Lower lobe of right lung (tissue), 2 donors: Measurements from ENCODE around the gene GNPTG. TPM values are rescaled to one million over a fixed set of nuclear protein-coding genes. Genes with fewer than 3 reads are reported as not detected.

ENCODE experiments used
- ATAC-seq, 2 donors: fragments of 200-7000 bp; cut with Tn5 transposase; one replicate each; pipeline ENCODE4 v1.9.1; 2020 to 2022; ENCODE audit warnings: mild to moderate bottlenecking in 2 of 2, moderate library complexity in 2 of 2
- DNase-seq: peaks from one replicate; pipeline ENCODE4 v3.0.0-alpha.2; 2020
- H3K27ac ChIP-seq: fragments of 200-600 bp; one replicate; pipeline ENCODE4 v1.8.0; 2022
- H3K27me3 ChIP-seq: fragments of 200-600 bp; one replicate; pipeline ENCODE4 v1.8.0; 2022; ENCODE audit warnings: low read depth
- H3K36me3 ChIP-seq: fragments of 200-600 bp; one replicate; pipeline ENCODE4 v1.8.0; 2022; ENCODE audit warnings: mild to moderate bottlenecking
- H3K4me1 ChIP-seq: fragments of 200-600 bp; one replicate; pipeline ENCODE4 v1.8.0; 2022
- H3K4me3 ChIP-seq: fragments of 200-600 bp; one replicate; pipeline ENCODE4 v1.8.0; 2022; ENCODE audit warnings: mild to moderate bottlenecking
- H3K9me3 ChIP-seq: fragments of 200-600 bp; one replicate; pipeline ENCODE4 v1.8.0; 2022
- CTCF ChIP-seq: fragments of 200-600 bp; IDR thresholded peaks from one replicate; pipeline ENCODE4 v1.8.0; 2022; ENCODE audit warnings: antibody characterized with exemption, mild to moderate bottlenecking
- intact Hi-C: fragments of 100-400 bp; cut with DNase I; formaldehyde crosslinking; loops from one replicate; pipeline ENCODE4 v1.11.0; 2022
- total RNA-seq: library from RNA; stranded (reverse); fragmentation: NEBNext Ultra II Directional; extraction: Animal tissue kit (Norgen Biotek cat#: 25700); gene quantifications from one replicate; pipeline ENCODE4 v1.2.1, GENCODE V29; 2021
- donor health status: DM: no; HTN: yes; CAD: no; lungs with severe emphysema.

GNPTG gene
- total RNA-seq, 1 donor from 2014 or later = 89.5 TPM

- H3K36me3 ChIP-seq = peaks cover 91% of the 10 kb centered on the region
- intact Hi-C loops = no loop called here
Observed at GRCh38 chr16:1362807-1363206, 11.1 kb downstream of the GNPTG start.

GRCh38 chr16:1363501-1364041, 11.8 kb downstream of the GNPTG start:
- ATAC-seq = peak; percentile 83 to 85
- peak; percentile 76 for TF ChIP-seq CTCF
- H3K27me3 ChIP-seq = no peaks in the 10 kb centered on the region
- H3K27ac ChIP-seq = no peak overlapping the region
- H3K4me3 ChIP-seq = no peak overlapping the region
- peaks cover 87% of the 10 kb centered on the region for H3K36me3 ChIP-seq
- DNase-seq = peak; percentile 74
- no peaks in the 10 kb centered on the region for H3K9me3 ChIP-seq
- intact Hi-C loops = no loop called here
- no peaks in the 10 kb centered on the region for H3K4me1 ChIP-seq

More at GRCh38 chr16:1362807-1363206, 11.1 kb downstream of the GNPTG start:
- H3K4me1 ChIP-seq = no peaks in the 10 kb centered on the region
- DNase-seq (no peak), ATAC-seq (no peak)
- H3K27me3 ChIP-seq = no peaks in the 10 kb centered on the region
- no peaks in the 10 kb centered on the region for H3K9me3 ChIP-seq
- no peak for TF ChIP-seq CTCF
- no peak overlapping the region for H3K27ac ChIP-seq
- H3K4me3 ChIP-seq = no peak overlapping the region

GRCh38 chr16:1364510-1364909, 12.8 kb downstream of the GNPTG start:
- peaks cover 89% of the 10 kb centered on the region for H3K36me3 ChIP-seq
- intact Hi-C loops = no loop called here

GRCh38 chr16:1366060-1366711, 14.5 kb downstream of the GNPTG start:
- H3K27ac ChIP-seq = no peak overlapping the region
- ATAC-seq (no peak), DNase-seq (no peak)
- H3K27me3 ChIP-seq = no peaks in the 10 kb centered on the region
- no peak for TF ChIP-seq CTCF
- intact Hi-C loops = no loop called here
- no peak overlapping the region for H3K4me3 ChIP-seq
- H3K4me1 ChIP-seq = no peaks in the 10 kb centered on the region
- no peaks in the 10 kb centered on the region for H3K9me3 ChIP-seq
- H3K36me3 ChIP-seq = peaks cover 90% of the 10 kb centered on the region

More at GRCh38 chr16:1364510-1364909, 12.8 kb downstream of the GNPTG start:
- Histone ChIP-seq H3K4me1 (no peaks in the 10 kb centered on the region), H3K9me3 (no peaks in the 10 kb centered on the region), H3K27ac (no peak overlapping the region), H3K27me3 (no peaks in the 10 kb centered on the region), H3K4me3 (no peak overlapping the region)
- TF ChIP-seq CTCF = no peak
- DNase-seq (no peak), ATAC-seq (no peak)

GRCh38 chr16:1366712-1367299, 15.1 kb downstream of the GNPTG start:
- DNase-seq (no peak), ATAC-seq (no peak)
- Histone ChIP-seq H3K4me1 (no peaks in the 10 kb centered on the region), H3K27ac (no peak overlapping the region), H3K27me3 (no peaks in the 10 kb centered on the region), H3K9me3 (no peaks in the 10 kb centered on the region), H3K4me3 (no peak overlapping the region), H3K36me3 (peaks cover 90% of the 10 kb centered on the region)
- intact Hi-C loops = no loop called here
- no peak for TF ChIP-seq CTCF
